ENCODE data around the gene U2SURP. TPM values are rescaled to one million over a fixed set of nuclear protein-coding genes. Genes with fewer than 3 reads are reported as not detected.

U2SURP gene
- total and polyA plus RNA-seq, 3 experiments from 2014 or later: 121 to 148 (median 146) TPM

GRCh38 chr3:142962520-142963233, 38.7 kb upstream of the U2SURP start:
- Histone ChIP-seq H3K4me3 (ENCODE audit: low read length) (no peak overlapping the region), H3K36me3 (ENCODE audit: insufficient read depth, low read length) (no peaks in the 10 kb centered on the region), H3K9me3 (ENCODE audit: low read length) (no peaks in the 10 kb centered on the region), H3K27me3 (ENCODE audit: insufficient read depth, low read length, poor library complexity, severe bottlenecking) (peaks cover 10% of the 10 kb centered on the region), H3K27ac (ENCODE audit: low read depth, low read length) (no peak overlapping the region), H3K4me1 (ENCODE audit: insufficient read depth, low read length) (no peaks in the 10 kb centered on the region)
- ChIA-PET POLR2A (no interaction called here), CTCF (no interaction called here)
- H3K27ac Mint-ChIP-seq: no peak overlapping the region
- H3K4me3 Mint-ChIP-seq: peak overlapping the region; percentile 43 to 88 (median 73)
- H3K4me1 Mint-ChIP-seq: peaks cover 12 to 20% (median 17%) of the 10 kb centered on the region in 3 donors
- H3K36me3 Mint-ChIP-seq: no peaks in the 10 kb centered on the region
- peaks cover 40 to 80% of the 10 kb centered on the region in 2 donors for H3K27me3 Mint-ChIP-seq
- H3K9me3 Mint-ChIP-seq: no peaks in the 10 kb centered on the region
- DNase-seq: no peak

GRCh38 chr3:142963234-142963515, 38.2 kb upstream of the U2SURP start:
- Mint-ChIP-seq H3K27ac (no peak overlapping the region), H3K4me3 (peak overlapping the region in 3 of 7 donors; percentile 71 to 88 (median 81)), H3K9me3 (no peaks in the 10 kb centered on the region), H3K27me3 (peaks cover 39 to 77% of the 10 kb centered on the region in 2 donors), H3K36me3 (no peaks in the 10 kb centered on the region), H3K4me1 (peaks cover 12 to 20% (median 17%) of the 10 kb centered on the region in 3 donors)
- Histone ChIP-seq H3K4me1 (ENCODE audit: insufficient read depth, low read length) (no peaks in the 10 kb centered on the region), H3K9me3 (ENCODE audit: low read length) (no peaks in the 10 kb centered on the region), H3K4me3 (ENCODE audit: low read length) (no peak overlapping the region), H3K27ac (ENCODE audit: low read depth, low read length) (no peak overlapping the region), H3K36me3 (ENCODE audit: insufficient read depth, low read length) (no peaks in the 10 kb centered on the region), H3K27me3 (ENCODE audit: insufficient read depth, low read length, poor library complexity, severe bottlenecking) (peaks cover 12% of the 10 kb centered on the region)
- ChIA-PET POLR2A (no interaction called here), CTCF (no interaction called here)
- no peak for DNase-seq

- peaks cover 12 to 20% (median 17%) of the 10 kb centered on the region in 3 donors for H3K4me1 Mint-ChIP-seq
- H3K27me3 ChIP-seq (ENCODE audit: insufficient read depth, low read length, poor library complexity, severe bottlenecking): peaks cover 15% of the 10 kb centered on the region
- no peaks in the 10 kb centered on the region for H3K9me3 ChIP-seq (ENCODE audit: low read length)
- peak within 1 kb of the TSS; percentile 74 to 88 (median 80) for H3K4me3 Mint-ChIP-seq
- H3K4me3 ChIP-seq (ENCODE audit: low read length): no peak within 1 kb of the TSS
- H3K36me3 Mint-ChIP-seq: no peaks in the 10 kb centered on the region
- DNase-seq: peak in 1 of 5 donors; percentile 2
- H3K27ac ChIP-seq (ENCODE audit: low read depth, low read length): no peak within 1 kb of the TSS
- no peaks in the 10 kb centered on the region for H3K36me3 ChIP-seq (ENCODE audit: insufficient read depth, low read length)
- no peaks in the 10 kb centered on the region for H3K4me1 ChIP-seq (ENCODE audit: insufficient read depth, low read length)
- peaks cover 36 to 73% of the 10 kb centered on the region in 2 donors for H3K27me3 Mint-ChIP-seq
- ChIA-PET POLR2A (no interaction called here), CTCF (interaction anchor here (0.9 kb wide), 1 partner anchor 11 kb away, joined by 3 read pairs; no protein-coding TSS in a partner anchor)
- H3K9me3 Mint-ChIP-seq: no peaks in the 10 kb centered on the region
- H3K27ac Mint-ChIP-seq: no peak within 1 kb of the TSS
These were observed 37.6 kb upstream of the U2SURP start, which contains the start of gene PAQR9 for GRCh38 chr3:142963516-142964448. Gene PAQR9 (minus strand): TSS chr3:142963674. CDS start chr3:142963336, 338 bp downstream.

GRCh38 chr3:142965581-142965980, 35.8 kb upstream of the U2SURP start:
- POLR2A ChIA-PET: no interaction called here
- Mint-ChIP-seq H3K4me3 (peak overlapping the region in 1 of 7 donors; percentile 7), H3K36me3 (no peaks in the 10 kb centered on the region), H3K27me3 (peaks cover 31 to 63% of the 10 kb centered on the region in 2 donors), H3K27ac (no peak overlapping the region), H3K4me1 (peaks cover 12 to 20% (median 17%) of the 10 kb centered on the region in 3 donors), H3K9me3 (no peaks in the 10 kb centered on the region)
- no peak overlapping the region for H3K27ac ChIP-seq (ENCODE audit: low read depth, low read length)
- peaks cover 11% of the 10 kb centered on the region for H3K27me3 ChIP-seq (ENCODE audit: insufficient read depth, low read length, poor library complexity, severe bottlenecking)
- no peaks in the 10 kb centered on the region for H3K4me1 ChIP-seq (ENCODE audit: insufficient read depth, low read length)
- H3K9me3 ChIP-seq (ENCODE audit: low read length): no peaks in the 10 kb centered on the region
- no peak overlapping the region for H3K4me3 ChIP-seq (ENCODE audit: low read length)
- DNase-seq: no peak
- CTCF ChIA-PET: no interaction called here
- H3K36me3 ChIP-seq (ENCODE audit: insufficient read depth, low read length): no peaks in the 10 kb centered on the region

GRCh38 chr3:142966808-142967207, 34.6 kb upstream of the U2SURP start:
- peaks cover 32 to 59% of the 10 kb centered on the region in 2 donors for H3K27me3 Mint-ChIP-seq
- no peaks in the 10 kb centered on the region for H3K9me3 Mint-ChIP-seq
- Histone ChIP-seq H3K27ac (ENCODE audit: low read depth, low read length) (no peak overlapping the region), H3K9me3 (ENCODE audit: low read length) (no peaks in the 10 kb centered on the region), H3K27me3 (ENCODE audit: insufficient read depth, low read length, poor library complexity, severe bottlenecking) (peaks cover 11% of the 10 kb centered on the region), H3K4me1 (ENCODE audit: insufficient read depth, low read length) (no peaks in the 10 kb centered on the region), H3K4me3 (ENCODE audit: low read length) (no peak overlapping the region), H3K36me3 (ENCODE audit: insufficient read depth, low read length) (no peaks in the 10 kb centered on the region)
- H3K4me3 Mint-ChIP-seq: no peak overlapping the region
- POLR2A ChIA-PET: no interaction called here
- H3K36me3 Mint-ChIP-seq: no peaks in the 10 kb centered on the region
- CTCF ChIA-PET: no interaction called here
- H3K27ac Mint-ChIP-seq: no peak overlapping the region
- H3K4me1 Mint-ChIP-seq: peaks cover 12 to 20% (median 17%) of the 10 kb centered on the region in 3 donors
- no peak for DNase-seq

- H3K36me3 Mint-ChIP-seq: no peaks in the 10 kb centered on the region
- no peak overlapping the region for H3K27ac ChIP-seq (ENCODE audit: low read depth, low read length)
- peaks cover 23 to 58% of the 10 kb centered on the region in 2 donors for H3K27me3 Mint-ChIP-seq
- H3K27ac Mint-ChIP-seq: no peak overlapping the region
- no peaks in the 10 kb centered on the region for H3K9me3 ChIP-seq (ENCODE audit: low read length)
- no peak overlapping the region for H3K4me3 ChIP-seq (ENCODE audit: low read length)
- H3K27me3 ChIP-seq (ENCODE audit: insufficient read depth, low read length, poor library complexity, severe bottlenecking): peaks cover 11% of the 10 kb centered on the region
- H3K4me1 Mint-ChIP-seq: peaks cover 4 to 8% (median 7%) of the 10 kb centered on the region in 3 donors
- no peak overlapping the region for H3K4me3 Mint-ChIP-seq
- no peak for DNase-seq
- no peaks in the 10 kb centered on the region for H3K9me3 Mint-ChIP-seq
- CTCF ChIA-PET: no interaction called here
- H3K36me3 ChIP-seq (ENCODE audit: insufficient read depth, low read length): no peaks in the 10 kb centered on the region
- no peaks in the 10 kb centered on the region for H3K4me1 ChIP-seq (ENCODE audit: insufficient read depth, low read length)
- POLR2A ChIA-PET: no interaction called here
These were observed 32.9 kb upstream of the U2SURP start for GRCh38 chr3:142968319-142969025.

GRCh38 chr3:142971431-142971830, 29.9 kb upstream of the U2SURP start:
- no peak for DNase-seq
- H3K4me3 ChIP-seq (ENCODE audit: low read length): no peak overlapping the region
- H3K36me3 ChIP-seq (ENCODE audit: insufficient read depth, low read length): no peaks in the 10 kb centered on the region
- no peak overlapping the region for H3K27ac ChIP-seq (ENCODE audit: low read depth, low read length)
- Mint-ChIP-seq H3K4me1 (no peaks in the 10 kb centered on the region), H3K4me3 (no peak overlapping the region), H3K9me3 (peaks cover 0 to 1% (median 0%) of the 10 kb centered on the region in 5 donors), H3K36me3 (no peaks in the 10 kb centered on the region), H3K27me3 (peaks cover 11 to 48% of the 10 kb centered on the region in 2 donors), H3K27ac (no peak overlapping the region)
- CTCF ChIA-PET: no interaction called here
- no peaks in the 10 kb centered on the region for H3K4me1 ChIP-seq (ENCODE audit: insufficient read depth, low read length)
- peaks cover 5% of the 10 kb centered on the region for H3K27me3 ChIP-seq (ENCODE audit: insufficient read depth, low read length, poor library complexity, severe bottlenecking)
- H3K9me3 ChIP-seq (ENCODE audit: low read length): no peaks in the 10 kb centered on the region
- POLR2A ChIA-PET: no interaction called here

Data from CD8-positive, alpha-beta memory T cell (primary cell).